GM18505 (cell line): ENCODE measurements around the gene SUSD3.

Source experiments
- ATAC-seq: cut with Tn5 transposase; IDR thresholded peaks from one replicate; pipeline ENCODE4 v1.9.1; 2021; ENCODE audit not compliant: unreplicated experiment
- POLR2A ChIP-seq: IDR thresholded peaks from 4 replicates; pipeline ENCODE4 v1.6.1; 2011; ENCODE audit warnings: borderline replicate concordance; ENCODE audit not compliant: insufficient read depth, insufficient read length; ENCODE audit errors: extremely low read depth

Gene SUSD3

DNA sequence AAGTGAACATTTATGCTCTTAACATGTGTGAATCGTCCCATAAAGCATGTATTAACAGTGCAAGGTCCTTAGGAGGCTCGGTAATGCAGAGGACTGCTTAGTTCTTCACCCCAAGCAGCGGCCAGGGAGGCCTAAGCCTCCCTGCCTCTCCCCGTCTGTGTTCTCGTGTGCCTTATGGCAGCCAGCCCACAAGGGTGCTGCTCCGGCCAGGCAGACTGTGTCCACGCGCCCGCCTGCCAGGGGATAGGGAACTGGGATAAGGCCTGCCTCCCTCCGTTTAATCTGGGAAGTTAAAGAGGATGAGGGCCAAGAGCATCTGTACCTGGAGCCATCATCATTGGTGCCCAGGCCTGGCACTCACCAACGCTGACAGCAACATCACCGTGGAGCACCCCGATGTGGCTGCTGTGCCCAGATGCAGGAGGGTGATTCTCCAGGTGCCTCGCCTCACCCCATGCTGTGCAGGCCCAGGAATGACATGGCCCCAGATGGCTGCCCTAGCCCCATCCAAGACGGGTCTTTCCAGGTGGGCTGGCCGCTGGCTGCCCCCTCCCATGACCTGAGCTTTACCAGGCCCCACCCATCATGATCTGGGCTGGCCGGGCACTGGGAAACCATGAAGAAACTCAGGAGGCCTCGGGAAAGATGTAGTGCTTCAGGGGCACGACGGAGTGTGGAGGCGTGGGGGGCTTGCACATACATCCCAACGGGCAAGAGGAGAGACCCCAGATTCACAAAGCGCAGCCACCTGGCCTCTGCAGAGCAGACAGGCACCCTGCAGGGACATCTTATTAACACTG is 35.6 kb upstream of the SUSD3 start:
- no peak for ATAC-seq
- TF ChIP-seq POLR2A, result no peak

DNA sequence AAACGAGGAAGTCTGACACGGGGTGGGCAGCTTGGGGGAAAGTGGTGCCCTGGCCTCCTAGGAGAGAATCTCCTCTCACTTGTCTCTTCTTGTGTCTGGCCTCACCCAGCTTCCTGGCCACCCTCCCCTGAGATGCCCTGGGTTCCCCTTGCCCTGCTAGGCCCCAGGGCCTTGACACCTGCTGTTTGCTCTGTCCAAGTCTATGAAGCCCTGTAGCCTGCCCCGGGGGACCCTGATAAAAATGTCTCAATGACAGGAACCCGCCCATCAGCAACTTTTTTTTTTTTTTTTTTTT is 35.0 kb upstream of the SUSD3 start:
- TF ChIP-seq POLR2A, result no peak
- ATAC-seq, result no peak

DNA sequence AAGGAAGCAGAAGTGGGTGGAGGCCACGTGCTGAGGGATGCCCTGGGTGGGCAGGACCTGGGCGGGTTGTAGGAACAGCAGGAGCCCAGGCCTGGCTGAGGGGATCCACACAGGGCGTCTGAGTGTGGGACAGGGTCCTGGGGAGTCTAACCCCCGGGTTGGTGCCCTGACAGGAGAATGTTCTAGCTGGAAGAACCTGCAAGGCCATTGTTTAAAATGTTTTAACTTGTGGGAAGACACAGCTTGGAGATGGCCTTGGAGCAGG is 33.9 kb upstream of the SUSD3 start:
- TF ChIP-seq POLR2A, result no peak
- no peak for ATAC-seq

DNA sequence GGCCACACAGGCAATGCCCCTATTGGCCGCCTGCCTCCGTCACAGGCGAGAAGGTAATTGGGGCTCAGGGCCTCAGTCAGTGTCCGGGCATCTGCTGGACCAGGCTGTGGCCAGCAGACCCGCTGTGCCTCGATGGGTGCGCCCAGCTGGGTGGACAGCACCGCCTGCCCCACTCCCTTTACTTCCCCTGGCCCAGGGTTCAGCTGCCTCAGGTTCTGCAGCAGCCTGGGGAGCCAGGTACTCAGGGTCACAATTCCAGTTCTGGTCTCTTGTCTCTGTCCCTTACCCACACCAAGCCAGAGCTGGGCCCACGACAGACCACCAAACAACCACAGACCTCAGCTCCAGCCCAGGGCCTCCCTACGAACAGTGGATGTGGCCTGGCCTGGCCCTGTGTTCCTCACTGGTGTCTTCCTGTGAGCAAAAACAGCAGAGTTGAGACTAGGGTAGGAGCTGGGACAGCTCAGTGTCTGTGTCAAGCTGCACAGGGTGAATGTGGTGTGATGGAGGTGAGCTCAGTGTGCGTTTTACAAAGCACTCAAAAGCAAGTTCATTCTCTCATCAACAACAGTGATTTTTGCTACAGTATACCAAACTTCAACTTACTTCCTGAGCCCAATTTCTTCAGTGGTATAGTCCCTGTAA is 33.4 kb upstream of the SUSD3 start:
- no peak for TF ChIP-seq POLR2A
- ATAC-seq, result no peak

DNA sequence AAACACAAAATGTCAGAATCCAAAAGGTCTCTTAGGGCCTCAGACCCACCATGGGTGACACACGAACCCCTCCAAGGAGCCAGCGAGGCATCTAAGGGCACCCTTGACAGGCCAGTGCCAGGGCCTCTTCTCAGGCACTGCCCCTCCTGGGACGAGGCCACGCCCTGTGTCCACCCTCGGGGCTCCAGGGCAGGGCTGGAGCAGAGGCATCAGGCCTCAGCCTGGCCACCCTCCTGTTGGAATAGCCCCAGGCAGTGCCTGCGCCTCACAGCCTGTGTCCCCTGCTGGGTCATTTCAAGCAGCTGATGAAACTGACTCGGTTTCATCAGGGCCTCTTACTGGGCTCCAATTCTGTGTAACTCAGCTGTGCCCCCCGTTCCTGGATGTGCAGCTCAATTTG is 32.8 kb upstream of the SUSD3 start:
- TF ChIP-seq POLR2A, result no peak
- no peak for ATAC-seq

- ATAC-seq, result no peak
- TF ChIP-seq POLR2A, result no peak
Observed at GRCh38 chr9:93026640-93027039, 31.9 kb upstream of the SUSD3 start.

DNA sequence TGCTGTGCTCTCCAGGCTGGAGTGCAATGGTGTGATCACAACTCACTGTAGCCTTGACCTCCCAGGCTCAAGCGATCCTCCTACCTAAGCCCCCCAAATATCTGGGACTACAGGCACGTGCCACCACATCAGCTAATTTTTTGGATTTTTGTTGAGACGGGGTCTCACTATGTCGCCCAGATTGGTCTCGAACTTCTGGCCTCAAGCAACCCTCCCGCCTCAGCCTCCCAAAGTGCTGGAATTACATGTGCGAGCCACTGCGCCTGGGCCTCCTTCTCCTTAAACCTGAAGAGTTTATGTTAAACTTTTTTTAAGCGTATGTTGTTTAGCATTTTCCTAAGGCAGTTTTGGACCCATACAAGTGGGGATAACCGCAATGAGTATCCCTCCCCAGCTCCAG is 30.8 kb upstream of the SUSD3 start:
- TF ChIP-seq POLR2A, result no peak
- ATAC-seq, result no peak

- no peak for TF ChIP-seq POLR2A
- no peak for ATAC-seq
Observed at GRCh38 chr9:93028448-93029006, 30.0 kb upstream of the SUSD3 start.

DNA sequence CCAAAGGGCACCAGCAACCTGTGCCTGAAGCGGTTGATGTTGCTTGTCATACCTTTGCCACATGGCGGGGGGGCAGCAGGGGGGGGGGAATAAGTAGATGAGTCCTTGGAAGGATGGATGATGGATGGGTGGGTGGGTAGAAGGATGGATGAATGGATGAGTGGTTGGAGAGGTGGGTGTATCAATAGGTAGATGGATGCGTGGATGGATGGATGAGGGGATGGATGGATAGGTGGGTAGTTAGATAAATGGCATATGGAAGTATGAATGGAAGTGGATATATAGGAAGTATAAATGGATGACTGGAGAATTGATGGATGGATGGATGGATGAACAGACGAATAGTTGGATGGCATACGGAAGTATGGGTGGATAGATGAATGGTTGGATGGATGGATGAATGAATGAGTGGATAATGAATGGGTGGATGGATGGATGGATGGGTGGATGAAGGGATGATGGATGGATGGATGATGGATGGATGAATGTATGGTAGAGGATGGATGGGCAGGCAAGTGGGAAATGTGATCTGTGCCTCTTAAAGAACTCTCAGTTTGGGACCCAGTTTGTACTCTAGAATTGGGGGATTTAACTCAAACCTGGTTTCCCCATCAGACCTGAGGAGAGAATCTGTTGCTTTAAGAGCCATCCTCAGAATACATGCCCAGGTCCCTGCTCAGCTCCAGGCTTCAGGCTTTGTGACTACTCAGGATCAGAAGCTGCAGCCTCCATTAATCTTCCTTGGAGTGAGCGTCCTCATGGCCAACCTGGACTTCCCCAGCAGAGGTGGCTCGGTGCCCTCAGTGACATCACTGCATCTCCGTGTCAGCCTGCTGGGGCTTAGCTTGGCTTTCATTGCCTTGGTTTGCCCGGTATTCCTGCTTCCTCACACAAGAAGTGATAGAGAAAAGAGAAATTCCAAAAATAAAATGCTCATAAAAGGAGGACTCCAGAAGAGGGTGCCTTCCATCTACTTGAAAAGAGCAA is 27.6 kb upstream of the SUSD3 start:
- no peak for TF ChIP-seq POLR2A
- no peak for ATAC-seq

- no peak for TF ChIP-seq POLR2A
- ATAC-seq, result no peak
Observed at GRCh38 chr9:93031629-93032430, 26.7 kb upstream of the SUSD3 start.

DNA sequence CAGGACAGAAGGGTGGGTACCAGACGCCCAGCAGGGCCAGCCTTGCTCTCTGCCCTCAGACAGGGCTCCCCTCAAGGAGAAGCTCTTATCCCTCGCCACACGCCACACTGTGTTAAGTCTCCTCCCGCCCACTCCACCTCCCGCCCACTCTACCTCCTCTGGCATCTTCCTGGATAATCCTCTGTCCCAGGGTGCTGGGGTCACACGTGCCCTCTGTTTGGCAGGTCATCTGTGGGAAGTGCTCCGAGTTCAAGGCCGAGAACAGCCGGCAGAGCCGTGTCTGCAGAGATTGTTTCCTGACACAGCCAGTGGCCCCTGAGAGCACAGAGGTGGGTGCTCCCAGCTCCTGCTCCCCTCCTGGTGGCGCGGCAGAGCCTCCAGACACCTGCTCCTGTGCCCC is 26.0 kb upstream of the SUSD3 start:
- ATAC-seq, result no peak
- TF ChIP-seq POLR2A, result no peak

DNA sequence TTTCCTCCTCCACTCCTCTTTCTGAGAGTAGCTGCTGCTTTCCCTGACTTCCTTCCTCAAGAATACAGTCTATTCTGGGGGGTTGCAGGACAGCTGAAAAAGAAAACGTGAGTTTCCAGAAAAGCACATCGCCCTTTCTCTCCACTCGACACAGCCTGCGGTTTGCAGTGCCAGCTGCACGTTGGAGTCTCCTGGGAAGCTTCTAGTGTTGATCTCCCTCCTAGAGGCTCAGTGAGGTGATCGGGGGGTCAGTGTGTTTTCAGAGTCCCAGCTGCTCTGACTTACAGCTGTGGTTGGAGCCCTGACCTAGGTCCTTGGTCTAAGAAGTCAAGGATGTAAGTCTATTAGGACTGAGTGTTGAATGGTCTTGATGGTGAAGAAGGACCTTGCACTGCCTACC is 25.0 kb upstream of the SUSD3 start:
- no peak for ATAC-seq
- no peak for TF ChIP-seq POLR2A
